ENCODE results near the gene HCN2.
"Not testable (repeated sequence)": the region's sequence is repeated elsewhere in the genome, so short reads cannot be mapped to it uniquely, and the experiment has no call there.

Gene HCN2

GRCh38 chr19:619286-620002 lies 29.8 kb downstream of the HCN2 start:
- no peak for DNase-seq (ENCODE audit: low read depth in 2 of 2)

- no peak for DNase-seq (ENCODE audit: low read depth in 2 of 2)
Measured at GRCh38 chr19:620166-620862, 30.6 kb downstream of the HCN2 start.

DNA sequence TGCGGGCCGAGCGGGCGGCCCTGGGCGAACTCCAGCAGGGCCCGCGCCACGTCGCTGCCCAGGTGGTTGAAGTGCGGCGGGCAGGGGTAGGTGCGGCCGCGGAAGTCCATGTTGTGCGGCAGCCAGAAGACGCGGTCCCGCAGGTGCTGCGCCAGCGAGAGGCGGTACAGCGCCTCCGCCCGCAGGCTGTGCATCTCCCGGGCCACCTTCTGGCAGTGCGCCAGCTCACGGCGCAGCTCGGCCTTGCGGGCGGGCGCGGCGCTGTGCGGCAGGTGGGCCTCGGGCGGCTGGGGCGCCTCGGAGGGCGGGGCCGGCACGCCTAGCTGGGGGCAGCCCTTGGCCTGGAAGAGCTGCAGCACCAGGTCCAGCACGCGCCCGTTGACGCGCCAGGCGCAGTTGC lies 31.5 kb downstream of the HCN2 start:
- DNase-seq (ENCODE audit: low read depth in 2 of 2), result not testable (repeated sequence)

DNA sequence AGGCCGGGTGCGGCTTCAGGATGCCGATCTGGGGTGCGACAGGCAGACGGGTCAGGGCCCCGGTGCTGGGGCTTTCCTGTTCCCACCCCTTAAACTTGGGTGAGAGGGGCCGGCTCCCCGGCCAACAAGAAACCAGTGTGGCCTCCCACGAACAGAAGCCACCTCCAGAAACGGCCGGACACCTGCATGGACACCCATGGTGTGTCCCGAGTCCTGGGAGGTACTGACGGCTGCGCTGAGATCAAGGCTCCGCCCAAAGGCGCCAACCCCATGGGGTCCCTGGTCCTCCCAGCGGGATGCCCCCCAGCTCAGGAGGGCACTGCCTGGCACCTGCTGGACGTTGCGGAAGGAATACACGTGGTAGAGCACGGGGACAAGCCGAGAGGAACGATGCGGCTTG lies 32.1 kb downstream of the HCN2 start:
- no peak for DNase-seq (ENCODE audit: low read depth in 2 of 2)

GRCh38 chr19:622666-623065 lies 33.0 kb downstream of the HCN2 start:
- no peak for DNase-seq (ENCODE audit: low read depth in 2 of 2)

DNA sequence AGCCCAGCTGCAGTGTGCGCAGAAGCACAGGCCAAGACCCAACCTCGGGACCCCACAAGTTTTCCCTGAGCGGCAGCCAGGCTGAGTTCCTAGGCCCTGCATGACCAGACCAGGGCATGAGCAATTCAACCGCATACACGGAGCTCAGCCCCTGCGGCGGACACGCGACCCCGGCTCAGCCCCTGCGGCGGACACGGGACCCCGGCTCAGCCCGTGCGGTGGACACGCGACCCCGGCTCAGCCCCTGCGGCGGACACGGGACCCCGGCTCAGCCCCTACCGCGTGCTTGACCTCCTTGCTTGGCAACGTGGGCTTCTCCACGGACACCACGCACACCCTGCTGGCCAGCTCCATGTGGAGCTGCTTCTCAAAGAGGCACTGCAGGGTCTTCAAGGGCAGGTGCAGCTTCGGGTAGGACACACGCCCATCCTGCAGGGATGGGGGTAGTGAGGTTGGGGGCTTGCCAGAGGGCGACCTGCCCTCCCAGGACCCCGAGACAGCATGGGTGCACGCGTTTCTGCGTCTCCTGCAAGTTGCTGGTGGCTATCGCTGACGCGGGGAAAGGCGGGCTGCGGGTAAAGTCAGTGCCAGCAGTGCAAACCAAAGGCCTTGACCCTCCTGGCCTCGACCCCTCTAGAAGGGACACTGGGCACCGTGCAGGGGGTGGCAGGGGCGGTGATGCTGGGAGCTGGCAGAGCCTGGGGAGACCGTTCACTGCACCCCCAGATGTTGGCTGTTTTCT lies 33.7 kb downstream of the HCN2 start:
- no peak for DNase-seq (ENCODE audit: low read depth in 2 of 2)

DNA sequence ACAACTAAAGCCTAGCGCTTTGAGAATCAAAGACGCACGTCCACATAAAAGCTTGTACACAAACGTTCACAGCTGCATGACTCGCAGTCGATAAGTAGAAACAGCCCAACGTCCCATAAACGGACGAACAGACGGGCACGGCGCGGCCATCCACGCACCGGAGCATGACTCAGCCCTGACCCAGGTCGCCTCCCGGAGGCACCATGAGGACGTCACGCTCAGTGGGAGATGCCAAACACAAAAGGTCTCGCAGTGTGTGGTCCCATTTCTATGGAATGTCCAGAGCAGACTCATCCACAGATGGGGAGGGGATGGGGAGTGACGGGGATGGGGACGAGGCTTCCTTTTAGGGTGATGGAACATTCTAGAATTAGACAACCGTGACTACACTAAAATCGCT lies 34.3 kb downstream of the HCN2 start:
- DNase-seq (ENCODE audit: low read depth in 2 of 2), result no peak

DNA sequence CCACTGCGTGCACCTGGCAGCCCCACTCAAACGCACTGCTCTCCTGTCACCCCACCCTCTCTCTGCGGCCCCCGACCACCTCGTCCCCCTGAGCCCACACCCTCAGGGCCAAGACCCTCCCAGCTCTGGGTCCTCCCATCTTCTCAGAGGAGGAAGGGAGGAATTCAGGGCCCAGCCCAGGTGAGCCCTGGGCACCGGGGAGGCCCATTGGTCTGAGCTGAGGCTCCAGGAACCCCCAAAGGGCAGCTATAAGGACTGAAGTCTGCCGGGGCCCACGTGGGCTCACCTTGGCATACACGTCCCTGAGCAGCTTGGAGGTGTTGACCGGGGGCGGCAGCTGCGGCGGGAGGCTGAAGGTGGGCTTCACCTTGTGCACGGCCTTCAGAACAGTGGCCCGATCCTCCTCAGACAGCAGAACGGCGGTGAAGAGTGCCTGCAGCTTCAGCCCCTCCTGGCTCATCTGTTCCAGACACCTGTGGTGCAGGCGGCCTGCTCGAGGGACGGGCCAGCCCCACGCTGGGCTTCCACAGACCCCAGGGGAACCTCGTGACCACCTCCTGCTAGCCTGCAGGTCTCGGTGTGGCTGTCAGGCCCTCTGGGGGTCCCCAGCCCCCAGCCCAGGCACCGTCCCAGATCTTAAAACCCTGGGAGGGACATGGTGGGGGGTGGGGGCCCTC lies 34.9 kb downstream of the HCN2 start:
- DNase-seq (ENCODE audit: low read depth in 2 of 2), result no peak

DNA sequence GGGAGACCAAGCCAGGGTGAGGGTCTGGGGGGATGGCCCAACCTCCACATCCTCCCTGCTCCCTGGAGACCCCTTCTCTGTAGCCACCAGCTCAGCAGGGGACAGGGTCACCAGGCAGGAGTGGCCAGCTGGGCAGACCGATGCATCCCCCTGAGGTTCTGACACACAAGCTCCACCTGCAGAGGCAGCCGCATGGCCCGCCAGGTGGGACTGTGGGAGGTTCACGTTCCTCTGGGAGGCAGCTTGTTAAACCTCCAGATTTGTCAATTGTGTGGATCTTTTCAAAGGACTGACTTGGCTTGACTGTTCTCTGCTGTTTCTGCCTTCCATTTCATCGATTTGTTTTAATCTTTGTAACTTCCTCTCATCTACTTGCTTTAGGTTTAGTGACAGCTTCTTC lies 35.6 kb downstream of the HCN2 start:
- no peak for DNase-seq (ENCODE audit: low read depth in 2 of 2)

GRCh38 chr19:626566-626965 lies 36.9 kb downstream of the HCN2 start:
- not testable (repeated sequence) for DNase-seq (ENCODE audit: low read depth in 2 of 2)

- peak in 1 of 2 donors; percentile 18 for DNase-seq (ENCODE audit: low read depth in 2 of 2)
Measured at GRCh38 chr19:628168-628567, 38.5 kb downstream of the HCN2 start.

- not testable (repeated sequence) for DNase-seq (ENCODE audit: low read depth in 2 of 2)
Measured at GRCh38 chr19:629515-629914, 39.8 kb downstream of the HCN2 start.

DNA sequence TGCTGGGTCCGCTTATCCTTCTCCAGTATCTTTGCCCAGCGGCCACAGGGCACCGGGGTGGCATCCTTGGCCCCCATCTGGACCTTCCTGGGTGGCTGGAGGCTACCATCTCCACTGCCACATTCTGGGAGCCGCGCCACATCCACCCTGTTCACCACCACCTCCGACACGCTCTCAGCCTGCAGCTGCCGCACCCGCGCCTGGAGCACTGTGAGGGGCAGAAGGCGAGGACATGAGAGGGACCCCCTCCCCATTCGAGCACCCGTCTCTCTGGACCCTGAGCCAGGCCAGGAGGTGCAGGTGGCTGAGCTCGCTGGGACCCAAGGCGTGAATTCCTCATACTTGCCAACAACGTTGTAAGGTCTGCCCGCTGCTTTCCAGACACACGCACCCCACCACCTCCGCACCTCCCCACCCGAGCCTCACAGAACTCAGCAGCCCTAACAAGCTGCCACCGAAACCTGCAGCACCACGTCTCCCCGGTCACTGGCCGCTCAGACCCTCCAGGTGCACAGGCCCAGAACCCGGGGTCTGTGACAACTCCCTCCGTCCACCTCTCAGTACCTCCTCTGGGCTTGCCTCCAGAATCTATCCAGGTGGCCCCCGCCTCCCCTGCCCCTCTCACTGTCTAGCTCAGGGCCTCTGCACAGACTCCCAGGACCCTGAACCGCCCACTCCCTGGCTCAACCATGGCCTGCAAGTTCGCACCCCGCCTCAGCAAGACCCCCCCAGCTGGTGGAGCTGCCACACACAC lies 40.5 kb downstream of the HCN2 start:
- no peak for DNase-seq (ENCODE audit: low read depth in 2 of 2)

- DNase-seq (ENCODE audit: low read depth in 2 of 2), result peak; percentile 45 to 57
Measured at GRCh38 chr19:632579-633067, 42.9 kb downstream of the HCN2 start.

DNA sequence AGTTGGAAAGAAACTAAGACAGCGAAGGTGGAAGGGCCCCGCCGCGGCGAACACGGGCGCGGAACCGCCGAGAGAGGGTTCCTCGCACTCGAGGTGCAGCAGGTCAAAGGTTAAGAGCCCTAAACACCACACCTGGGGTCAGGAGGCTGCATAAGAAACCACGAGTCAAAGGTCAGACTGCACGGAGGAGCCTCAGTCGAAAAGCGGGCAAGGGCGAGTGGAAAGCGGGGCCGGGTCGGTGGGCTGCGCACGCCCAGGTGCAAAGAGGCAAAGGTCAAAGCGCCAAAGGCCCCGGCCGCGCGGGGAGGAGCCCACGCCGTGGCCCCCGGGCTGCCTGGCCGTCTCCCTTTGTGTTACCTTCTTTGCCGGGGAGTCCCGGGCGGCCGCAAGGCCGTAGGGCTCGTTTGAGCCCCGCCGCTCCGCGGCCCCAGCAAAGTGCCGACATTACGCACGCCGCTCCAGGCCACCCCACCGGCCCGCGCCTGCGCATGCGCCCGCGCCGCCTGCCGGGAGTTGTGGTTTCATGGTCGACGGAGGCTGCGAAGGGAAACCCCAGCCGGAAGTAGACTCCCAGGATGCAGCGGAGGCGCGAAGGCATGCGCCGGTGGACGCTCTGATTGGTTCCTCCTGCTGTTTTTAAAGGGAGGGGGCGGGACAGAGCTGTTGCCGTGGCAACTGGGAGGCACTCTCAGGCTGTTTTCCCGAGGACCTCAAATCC lies 43.5 kb downstream of the HCN2 start, which contains the start of gene POLRMT:
Gene POLRMT (minus strand): TSS at position 470 of the 718 bp plus-strand sequence. CDS start 25 bp downstream, at position 445.
- DNase-seq (ENCODE audit: low read depth in 2 of 2), result peak; percentile 90 to 95

- DNase-seq (ENCODE audit: low read depth in 2 of 2), result no peak
Measured at GRCh38 chr19:633786-634639, 44.3 kb downstream of the HCN2 start.

DNA sequence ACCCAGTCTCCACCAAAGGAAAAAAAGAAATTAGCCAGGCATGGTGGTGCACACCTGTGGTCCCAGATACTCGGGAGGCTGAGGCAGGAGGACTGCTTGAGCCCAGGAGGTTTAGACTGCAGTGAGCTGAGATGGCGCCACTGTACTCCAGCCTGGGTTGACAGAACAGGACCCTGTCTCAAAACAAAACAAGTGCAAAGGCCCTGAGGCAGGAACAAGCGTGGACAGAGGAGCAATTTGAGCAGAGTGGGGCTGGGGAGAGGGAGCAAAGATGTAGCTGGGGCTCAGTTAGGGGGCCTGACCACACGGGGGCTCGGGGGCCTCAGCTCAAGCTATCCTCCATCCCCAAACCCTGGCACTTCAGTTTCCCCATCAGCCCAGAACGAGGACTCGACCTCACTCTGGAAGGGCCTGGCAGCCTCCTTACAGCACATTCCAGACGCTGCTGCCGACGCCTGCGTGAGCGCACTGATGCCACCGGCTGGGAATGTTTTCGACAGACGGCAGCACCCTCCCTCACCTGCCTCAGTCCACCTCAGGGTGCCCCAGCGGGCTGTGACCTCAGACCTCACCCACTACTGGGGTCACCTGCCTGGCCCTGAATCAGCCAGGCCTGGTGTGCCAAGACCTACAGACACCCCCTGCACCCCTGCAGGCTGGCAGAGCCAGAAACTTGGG lies 45.4 kb downstream of the HCN2 start:
- no peak for DNase-seq (ENCODE audit: low read depth in 2 of 2)

GRCh38 chr19:638906-639252 lies 49.2 kb downstream of the HCN2 start:
- DNase-seq (ENCODE audit: low read depth in 2 of 2), result no peak
